Mesendoderm (in vitro differentiated cells): ENCODE data around the gene ATL2.

Experiments
- DNase-seq: peaks from one replicate; pipeline ENCODE4 v3.0.0; 2013
- H2AK5ac ChIP-seq: 2 replicates; pipeline ENCODE4 v1.6.1; 2013; ENCODE audit warnings: low read length, inconsistent platforms
- H2BK120ac ChIP-seq: 2 replicates; pipeline ENCODE4 v1.6.1; 2013; ENCODE audit warnings: low read depth, mild to moderate bottlenecking, low read length, moderate library complexity, mixed read lengths
- H2BK15ac ChIP-seq: replicated peaks from 2 replicates; pipeline ENCODE4 v1.6.1; 2013; ENCODE audit warnings: low read depth, mild to moderate bottlenecking, moderate library complexity
- H2BK5ac ChIP-seq: 2 replicates; pipeline ENCODE4 v1.6.1; 2013; ENCODE audit warnings: low read length, inconsistent platforms
- H3K18ac ChIP-seq: 2 replicates; pipeline ENCODE4 v1.6.1; 2013; ENCODE audit warnings: mild to moderate bottlenecking, low read length, mixed read lengths
- H3K23ac ChIP-seq: one replicate; pipeline ENCODE4 v1.6.1; 2013; ENCODE audit warnings: low read length
- H3K27ac ChIP-seq: 2 replicates; pipeline ENCODE4 v1.5.1; 2013; ENCODE audit warnings: low read depth, mild to moderate bottlenecking, inconsistent platforms, low read length, moderate library complexity
- H3K27me3 ChIP-seq: 2 replicates; pipeline ENCODE4 v1.6.1; 2013; ENCODE audit warnings: low read length, control low read depth, mild to moderate bottlenecking, inconsistent platforms; ENCODE audit not compliant: insufficient read depth, poor library complexity
- H3K36me3 ChIP-seq: 2 replicates; pipeline ENCODE4 v1.6.1; 2013; ENCODE audit warnings: low read length, inconsistent platforms; ENCODE audit not compliant: control insufficient read depth, insufficient read depth
- H3K4ac ChIP-seq: one replicate; pipeline ENCODE4 v1.6.1; 2013; ENCODE audit warnings: low read depth, mild to moderate bottlenecking, low read length, moderate library complexity
- H3K4me1 ChIP-seq: 2 replicates; pipeline ENCODE4 v1.6.1; 2013; ENCODE audit warnings: low read depth, low read length, inconsistent platforms; ENCODE audit not compliant: control insufficient read depth
- H3K4me2 ChIP-seq: 2 replicates; pipeline ENCODE4 v1.6.1; 2013; ENCODE audit warnings: low read length
- H3K4me3 ChIP-seq: 2 replicates; pipeline ENCODE4 v1.5.1; 2013; ENCODE audit warnings: mild to moderate bottlenecking, low read length
- H3K56ac ChIP-seq: one replicate; pipeline ENCODE4 v1.6.1; 2013; ENCODE audit warnings: low read length
- H3K79me1 ChIP-seq: 2 replicates; pipeline ENCODE4 v1.6.1; 2013; ENCODE audit warnings: low read length, inconsistent platforms
- H3K79me2 ChIP-seq: 2 replicates; pipeline ENCODE4 v1.6.1; 2013; ENCODE audit warnings: mild to moderate bottlenecking, low read length; ENCODE audit not compliant: control insufficient read depth, insufficient read depth
- H3K9ac ChIP-seq: 2 replicates; pipeline ENCODE4 v1.6.1; 2013; ENCODE audit warnings: low read length, inconsistent platforms
- H4K5ac ChIP-seq: one replicate; pipeline ENCODE4 v1.6.1; 2013; ENCODE audit warnings: low read length
- H4K8ac ChIP-seq: one replicate; pipeline ENCODE4 v1.6.1; 2013; ENCODE audit warnings: low read depth, mild to moderate bottlenecking, control low read depth, low read length, moderate library complexity
- WGBS: extraction: QIAGEN DNeasy Blood & Tissue Kit; methylation state at CpG from one replicate; pipeline ENCODE4 v1.1.7; 2013; ENCODE audit warnings: low lambda C conversion rate, missing lambda C conversion rate; ENCODE audit not compliant: insufficient coverage; ENCODE audit errors: extremely low coverage; 5-methylcytosine and 5-hydroxymethylcytosine counted together

The ATL2 gene

DNA sequence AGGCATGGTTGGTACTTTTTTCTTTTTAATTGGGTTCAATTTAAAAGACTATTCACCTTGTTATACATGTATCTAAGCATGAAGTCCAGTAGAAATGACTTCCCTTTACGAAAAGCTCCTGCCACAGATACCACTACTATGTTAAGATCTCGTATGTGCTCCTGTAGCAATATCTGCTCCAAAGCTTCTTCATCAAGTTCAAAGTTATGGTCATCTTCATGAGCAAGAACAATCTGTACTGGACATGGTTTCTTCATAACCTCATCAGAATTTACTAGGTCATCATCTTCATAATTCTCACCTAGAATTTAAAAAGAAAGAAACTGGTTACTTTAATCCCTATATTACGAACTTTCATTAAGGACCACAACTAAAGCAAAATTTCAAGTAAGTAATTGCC is 33.9 kb downstream of the ATL2 start:
- Histone ChIP-seq H3K27ac (no peak overlapping the region), H2AK5ac (no peak overlapping the region), H3K79me1 (peaks cover 16% of the 10 kb centered on the region), H3K4ac (no peak overlapping the region), H2BK15ac (no peak overlapping the region), H3K23ac (no peak overlapping the region), H3K36me3 (no peaks in the 10 kb centered on the region), H4K5ac (no peak overlapping the region), H3K4me3 (no peak overlapping the region), H3K4me1 (no peaks in the 10 kb centered on the region), H3K79me2 (peaks cover 31% of the 10 kb centered on the region), H3K56ac (no peak overlapping the region), H2BK5ac (no peak overlapping the region), H3K18ac (no peak overlapping the region), H2BK120ac (no peak overlapping the region), H3K27me3 (no peaks in the 10 kb centered on the region), H3K9ac (no peak overlapping the region), H3K4me2 (no peak overlapping the region), H4K8ac (no peak overlapping the region)
- WGBS: no CpG with 5 or more reads among the region's 3 CpGs
- no peak for DNase-seq

DNA sequence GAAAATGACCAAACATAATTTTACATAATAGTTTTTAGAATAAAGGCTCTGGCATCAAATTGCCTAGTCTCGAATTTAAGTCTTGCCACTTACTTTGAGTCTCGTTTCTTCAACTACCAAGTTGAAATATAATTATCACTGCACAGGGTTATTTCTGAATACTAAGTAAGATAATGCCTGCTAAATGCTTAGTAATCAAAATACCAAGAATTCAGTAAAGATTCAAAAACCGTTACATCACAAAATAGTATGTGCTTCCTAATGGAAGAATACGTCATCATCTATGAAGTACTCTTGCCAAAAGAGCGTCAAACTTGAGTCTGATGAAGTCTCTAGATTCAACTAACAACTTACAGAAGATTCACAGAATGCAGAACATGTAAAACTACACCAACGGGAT is 40.5 kb downstream of the ATL2 start:
- Histone ChIP-seq H3K27me3 (no peaks in the 10 kb centered on the region), H3K23ac (no peak overlapping the region), H2AK5ac (no peak overlapping the region), H3K56ac (no peak overlapping the region), H3K4me2 (no peak overlapping the region), H2BK15ac (no peak overlapping the region), H2BK120ac (no peak overlapping the region), H3K79me2 (no peaks in the 10 kb centered on the region), H3K9ac (no peak overlapping the region), H3K4me3 (no peak overlapping the region), H2BK5ac (no peak overlapping the region), H3K18ac (no peak overlapping the region), H4K8ac (no peak overlapping the region), H3K27ac (no peak overlapping the region), H3K4ac (no peak overlapping the region), H4K5ac (no peak overlapping the region), H3K79me1 (peaks cover 8% of the 10 kb centered on the region), H3K4me1 (no peaks in the 10 kb centered on the region), H3K36me3 (peaks cover 2% of the 10 kb centered on the region)
- no CpG with 5 or more reads among the region's 6 CpGs for WGBS
- DNase-seq: no peak

DNA sequence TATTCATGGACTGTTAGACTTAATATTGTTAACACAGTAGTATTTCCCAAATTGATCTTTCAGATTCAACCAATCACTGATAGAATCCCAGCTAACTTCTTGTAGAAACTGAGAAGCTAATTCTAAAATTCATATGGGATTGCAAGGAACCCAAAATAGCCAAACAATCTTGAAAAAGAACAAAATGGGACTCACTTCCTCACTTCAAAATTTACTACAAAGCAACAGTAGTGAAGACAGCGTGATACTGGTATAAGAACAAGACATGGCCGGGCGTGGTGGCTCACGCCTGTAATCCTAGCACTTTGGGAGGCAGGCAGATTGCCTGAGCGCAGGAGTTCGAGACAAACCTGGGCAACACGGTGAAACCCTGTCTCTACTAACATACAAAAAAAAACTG is 46.3 kb downstream of the ATL2 start:
- no peak for DNase-seq
- Histone ChIP-seq H3K18ac (no peak overlapping the region), H3K79me2 (peaks cover 7% of the 10 kb centered on the region), H3K9ac (no peak overlapping the region), H3K27me3 (no peaks in the 10 kb centered on the region), H2BK5ac (no peak overlapping the region), H4K8ac (no peak overlapping the region), H3K79me1 (no peaks in the 10 kb centered on the region), H3K4me2 (no peak overlapping the region), H3K4me1 (no peaks in the 10 kb centered on the region), H3K36me3 (peaks cover 2% of the 10 kb centered on the region), H2BK120ac (no peak overlapping the region), H3K27ac (no peak overlapping the region), H3K23ac (no peak overlapping the region), H3K4ac (no peak overlapping the region), H4K5ac (no peak overlapping the region), H3K4me3 (no peak overlapping the region), H2BK15ac (no peak overlapping the region), H3K56ac (no peak overlapping the region), H2AK5ac (no peak overlapping the region)
- WGBS: no CpG with 5 or more reads among the region's 7 CpGs

DNA sequence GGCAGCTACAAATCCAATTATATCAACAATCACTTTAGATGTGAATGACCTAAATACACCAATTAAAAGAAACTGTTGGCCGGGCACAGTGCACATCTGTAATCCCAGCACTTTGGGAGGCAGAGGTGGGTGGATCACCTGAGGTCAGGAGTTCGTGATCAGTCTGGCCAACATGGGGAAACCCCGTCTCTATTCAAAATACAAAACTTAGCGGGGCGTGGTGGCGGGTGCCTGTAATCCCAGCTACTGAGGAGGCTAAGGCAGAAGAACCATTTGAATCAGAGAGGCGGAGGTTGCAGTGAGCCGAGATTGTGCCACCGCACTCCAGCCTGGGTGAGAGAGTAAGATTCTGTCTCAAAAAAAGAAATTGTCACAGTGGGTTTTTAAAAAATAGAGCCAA is 49.5 kb downstream of the ATL2 start:
- H3K4me1 ChIP-seq: no peaks in the 10 kb centered on the region
- peaks cover 6% of the 10 kb centered on the region for H3K79me1 ChIP-seq
- H3K27me3 ChIP-seq: no peaks in the 10 kb centered on the region
- no peak overlapping the region for H4K5ac ChIP-seq
- peaks cover 2% of the 10 kb centered on the region for H3K36me3 ChIP-seq
- H3K18ac ChIP-seq: no peak overlapping the region
- H2BK15ac ChIP-seq: no peak overlapping the region
- H2BK5ac ChIP-seq: no peak overlapping the region
- WGBS: no CpG with 5 or more reads among the region's 9 CpGs
- no peak overlapping the region for H2BK120ac ChIP-seq
- no peak overlapping the region for H3K56ac ChIP-seq
- no peak overlapping the region for H3K4me2 ChIP-seq
- no peak overlapping the region for H2AK5ac ChIP-seq
- no peak overlapping the region for H3K4ac ChIP-seq
- no peak overlapping the region for H4K8ac ChIP-seq
- no peak overlapping the region for H3K9ac ChIP-seq
- H3K79me2 ChIP-seq: peaks cover 14% of the 10 kb centered on the region
- DNase-seq: no peak
- H3K23ac ChIP-seq: no peak overlapping the region
- H3K4me3 ChIP-seq: no peak overlapping the region
- no peak overlapping the region for H3K27ac ChIP-seq

DNA sequence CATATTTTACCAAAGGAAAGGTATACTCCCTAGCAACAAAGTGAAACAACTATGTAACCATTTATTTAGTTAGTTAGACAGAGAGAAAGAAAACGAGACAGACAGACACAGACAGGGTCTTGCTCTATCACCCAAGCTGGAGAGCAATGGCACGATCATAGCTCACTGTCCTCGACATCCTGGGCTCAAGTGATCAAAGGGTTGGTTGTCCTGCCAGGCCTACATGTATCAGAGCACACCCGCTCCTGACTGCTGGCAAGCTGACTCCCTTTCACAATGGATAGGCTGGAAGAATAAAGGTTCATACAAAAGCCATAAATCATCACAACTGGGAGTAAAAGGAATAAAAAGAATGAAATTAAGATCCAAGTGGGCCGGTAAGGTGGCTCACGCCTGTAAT is 53.5 kb downstream of the ATL2 start:
- Histone ChIP-seq H3K4me3 (no peak overlapping the region), H3K36me3 (no peaks in the 10 kb centered on the region), H3K79me2 (peaks cover 17% of the 10 kb centered on the region), H3K79me1 (peaks cover 13% of the 10 kb centered on the region), H3K4me2 (no peak overlapping the region), H2BK5ac (no peak overlapping the region), H3K27me3 (no peaks in the 10 kb centered on the region), H3K4ac (no peak overlapping the region), H2BK120ac (no peak overlapping the region), H2BK15ac (no peak overlapping the region), H3K18ac (no peak overlapping the region), H3K56ac (peak overlapping the region; percentile 25), H3K9ac (no peak overlapping the region), H4K8ac (no peak overlapping the region), H2AK5ac (no peak overlapping the region), H3K27ac (no peak overlapping the region), H4K5ac (no peak overlapping the region), H3K23ac (no peak overlapping the region), H3K4me1 (no peaks in the 10 kb centered on the region)
- WGBS: no CpG with 5 or more reads among the region's 6 CpGs
- DNase-seq: no peak

DNA sequence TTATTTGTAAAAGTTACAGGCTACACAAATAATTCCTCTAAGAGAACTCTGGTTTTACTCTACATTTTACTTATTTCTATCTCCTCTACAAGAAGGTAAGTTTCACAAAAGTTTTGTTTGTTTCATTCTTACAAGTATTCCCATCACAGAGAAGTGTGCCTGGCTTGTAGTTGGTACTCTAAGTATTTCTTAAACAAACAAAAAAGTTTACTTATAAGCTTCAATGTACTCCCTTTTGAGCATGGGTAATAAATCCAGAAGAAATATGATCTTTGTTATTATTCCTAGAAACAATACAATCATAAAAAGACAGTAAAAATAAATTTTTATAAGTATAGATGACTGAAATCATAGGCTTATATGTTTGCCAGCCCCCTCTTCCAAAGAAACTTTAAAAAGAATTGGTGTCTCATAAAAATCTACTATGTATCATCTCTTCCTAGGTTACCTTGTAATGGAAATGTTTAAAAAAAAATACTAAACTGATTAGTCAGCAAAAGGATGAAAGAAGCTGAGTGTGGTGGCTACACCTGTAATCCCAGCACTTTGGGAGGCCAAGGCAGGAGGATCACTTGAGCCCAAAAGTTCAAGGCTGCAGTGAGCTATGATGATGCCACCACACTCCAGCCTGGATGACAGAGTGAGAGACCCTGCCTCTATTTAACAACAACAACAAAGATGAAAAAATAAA is 54.7 kb downstream of the ATL2 start:
- no peak overlapping the region for H4K5ac ChIP-seq
- no peak overlapping the region for H3K27ac ChIP-seq
- no peak overlapping the region for H3K56ac ChIP-seq
- H2AK5ac ChIP-seq: no peak overlapping the region
- no peak overlapping the region for H3K9ac ChIP-seq
- H2BK15ac ChIP-seq: no peak overlapping the region
- H2BK120ac ChIP-seq: no peak overlapping the region
- peaks cover 14% of the 10 kb centered on the region for H3K79me2 ChIP-seq
- DNase-seq: no peak
- no peaks in the 10 kb centered on the region for H3K4me1 ChIP-seq
- no peak overlapping the region for H3K18ac ChIP-seq
- no peak overlapping the region for H4K8ac ChIP-seq
- no peak overlapping the region for H2BK5ac ChIP-seq
- H3K23ac ChIP-seq: no peak overlapping the region
- H3K27me3 ChIP-seq: no peaks in the 10 kb centered on the region
- no peak overlapping the region for H3K4ac ChIP-seq
- no peak overlapping the region for H3K4me2 ChIP-seq
- H3K4me3 ChIP-seq: no peak overlapping the region
- peaks cover 13% of the 10 kb centered on the region for H3K79me1 ChIP-seq
- H3K36me3 ChIP-seq: no peaks in the 10 kb centered on the region
